ENCODE data around the gene HRG. TPM values are rescaled to one million over a fixed set of nuclear protein-coding genes. Genes with fewer than 3 reads are reported as not detected.

Gene HRG
- total and polyA plus RNA-seq, 2 donors (not counting 3 experiments of a cell fraction or from before 2014, with no cell fraction given), result not detected

GRCh38 chr3:186713499-186713898, 47.7 kb downstream of the HRG start:
- Histone ChIP-seq H3K79me2 (ENCODE audit: control insufficient read depth, insufficient read depth, low read length) (no peaks in the 10 kb centered on the region), H3K9me1 (replicated peaks; ENCODE audit: control insufficient read depth, extremely low read depth, insufficient read depth, low read length) (no peaks in the 10 kb centered on the region), H3K9me3 (replicated peaks; ENCODE audit: control insufficient read depth, insufficient read depth, low read length) (no peaks in the 10 kb centered on the region), H3K27ac (ENCODE audit: insufficient read depth, low read depth, low read length) (no peak overlapping the region), H2AFZ (ENCODE audit: low read depth, low read length) (no peak overlapping the region), H3K4me3 (replicated peaks in 1 of 3; ENCODE audit: insufficient read depth in 1 of 3, low read depth in 1 of 3, low read length in 3 of 3) (no peak overlapping the region), H3K36me3 (ENCODE audit: control insufficient read depth in 2 of 2, extremely low read depth in 1 of 2, insufficient read depth in 2 of 2, low read length in 2 of 2) (no peaks in the 10 kb centered on the region), H3K9ac (replicated peaks; ENCODE audit: extremely low read depth, insufficient read depth, low read length) (no peak overlapping the region), H3K4me2 (ENCODE audit: insufficient read depth, low read length) (no peak overlapping the region), H4K20me1 (replicated peaks; ENCODE audit: control insufficient read depth, extremely low read depth, insufficient read depth, low read length) (no peaks in the 10 kb centered on the region), H3K27me3 (ENCODE audit: control insufficient read depth in 2 of 2, insufficient read depth in 2 of 2, low read length in 2 of 2) (peaks cover 0 to 3% of the 10 kb centered on the region in 2 experiments), H3K4me1 (ENCODE audit: control insufficient read depth, extremely low read depth, insufficient read depth, low read length) (no peaks in the 10 kb centered on the region)
- intact Hi-C loops (cut with micrococcal nuclease), result no loop called here
- FAIRE-seq (no peak), DNase-seq (ENCODE audit: low read depth, low spot score) (peak; percentile 0)
- no TSS peak for BruUV-seq (replicated peaks)
- POLR2A ChIA-PET, result no interaction called here
- TF ChIP-seq JUN (IDR thresholded peaks at IDR 0.05; ENCODE audit: borderline replicate concordance, insufficient read depth, insufficient read length, low read depth) (no peak), POLR2A (IDR thresholded peaks at IDR 0.05; ENCODE audit: low read depth, low read length) (no peak), GATA2 (IDR thresholded peaks at IDR 0.05; ENCODE audit: insufficient read depth, insufficient read length, low read depth, low read length) (no peak)
- CTCF ChIA-PET, result no interaction called here
- dilution Hi-C loops (cut with MboI; ENCODE audit: extremely low pct_ligation_motif_present, low sequenced_read_pairs), result no loop called here

- FAIRE-seq (no peak), DNase-seq (ENCODE audit: low read depth, low spot score) (peak; percentile 0)
- intact Hi-C loops (cut with micrococcal nuclease) (no loop called here), dilution Hi-C loops (cut with MboI; ENCODE audit: extremely low pct_ligation_motif_present, low sequenced_read_pairs) (no loop called here)
- POLR2A ChIA-PET, result no interaction called here
- Histone ChIP-seq H3K4me1 (ENCODE audit: control insufficient read depth, extremely low read depth, insufficient read depth, low read length) (no peaks in the 10 kb centered on the region), H3K4me3 (replicated peaks in 1 of 3; ENCODE audit: insufficient read depth in 1 of 3, low read depth in 1 of 3, low read length in 3 of 3) (no peak within 1 kb of the TSS), H3K4me2 (ENCODE audit: insufficient read depth, low read length) (no peak within 1 kb of the TSS), H3K27me3 (ENCODE audit: control insufficient read depth in 2 of 2, insufficient read depth in 2 of 2, low read length in 2 of 2) (peaks cover 0 to 3% of the 10 kb centered on the region in 2 experiments), H3K27ac (ENCODE audit: insufficient read depth, low read depth, low read length) (no peak within 1 kb of the TSS), H3K79me2 (ENCODE audit: control insufficient read depth, insufficient read depth, low read length) (no peaks in the 10 kb centered on the region), H3K9me1 (replicated peaks; ENCODE audit: control insufficient read depth, extremely low read depth, insufficient read depth, low read length) (no peaks in the 10 kb centered on the region), H3K9ac (replicated peaks; ENCODE audit: extremely low read depth, insufficient read depth, low read length) (no peak within 1 kb of the TSS), H3K9me3 (replicated peaks; ENCODE audit: control insufficient read depth, insufficient read depth, low read length) (no peaks in the 10 kb centered on the region), H3K36me3 (ENCODE audit: control insufficient read depth in 2 of 2, extremely low read depth in 1 of 2, insufficient read depth in 2 of 2, low read length in 2 of 2) (no peaks in the 10 kb centered on the region), H2AFZ (ENCODE audit: low read depth, low read length) (no peak within 1 kb of the TSS), H4K20me1 (replicated peaks; ENCODE audit: control insufficient read depth, extremely low read depth, insufficient read depth, low read length) (no peaks in the 10 kb centered on the region)
- no peak for TF ChIP-seq JUN (IDR thresholded peaks at IDR 0.05; ENCODE audit: borderline replicate concordance, insufficient read depth, insufficient read length, low read depth)
- no peak for TF ChIP-seq POLR2A (IDR thresholded peaks at IDR 0.05; ENCODE audit: low read depth, low read length)
- no peak for TF ChIP-seq CTCF (IDR thresholded peaks at IDR 0.05; ENCODE audit: extremely low read depth in 1 of 2, insufficient read depth in 1 of 2, low read depth in 1 of 2, low read length in 2 of 2)
- no peak for TF ChIP-seq EZH2 (IDR thresholded peaks at IDR 0.05; ENCODE audit: borderline replicate concordance, low read depth, low read length, severe bottlenecking)
- no peak for TF ChIP-seq POLR2AphosphoS5 (IDR thresholded peaks at IDR 0.05; ENCODE audit: insufficient read depth, low read depth, low read length)
- CTCF ChIA-PET, result no interaction called here
- no TSS peak for BruUV-seq (replicated peaks)
Observed at GRCh38 chr3:186717039-186717457, 51.2 kb downstream of the HRG start, which contains the start of gene KNG1. Gene KNG1, plus strand, starts transcription at chr3:186717359. Its CDS starts 184 bp downstream, at chr3:186717543.

All from endothelial cell of umbilical vein (primary cell).